ENCODE results near the gene CCND1.

The CCND1 gene

GRCh38 chr11:69654660-69655478 lies 13.9 kb downstream of the CCND1 start:
- DNase-seq: no peak

- DNase-seq: no peak
Observed at GRCh38 chr11:69655479-69656428, 14.8 kb downstream of the CCND1 start.

- peak; percentile 13 for DNase-seq
Observed at GRCh38 chr11:69656536-69657455, 15.8 kb downstream of the CCND1 start.

- no peak for DNase-seq
Observed at GRCh38 chr11:69657456-69657910, 16.5 kb downstream of the CCND1 start.

GRCh38 chr11:69657911-69658625 lies 17.1 kb downstream of the CCND1 start:
- DNase-seq: no peak

- DNase-seq: no peak
Observed at GRCh38 chr11:69658626-69659450, 17.9 kb downstream of the CCND1 start.

- DNase-seq: no peak
Observed at GRCh38 chr11:69659591-69659990, 18.6 kb downstream of the CCND1 start.

GRCh38 chr11:69660001-69660500 lies 19.1 kb downstream of the CCND1 start:
- DNase-seq: no peak

GRCh38 chr11:69661413-69661715 lies 20.4 kb downstream of the CCND1 start:
- no peak for DNase-seq

GRCh38 chr11:69662021-69662698 lies 21.2 kb downstream of the CCND1 start:
- no peak for DNase-seq

GRCh38 chr11:69662806-69663205 lies 21.9 kb downstream of the CCND1 start:
- no peak for DNase-seq

- no peak for DNase-seq
Observed at GRCh38 chr11:69663326-69663725, 22.4 kb downstream of the CCND1 start.

GRCh38 chr11:69664103-69664775 lies 23.3 kb downstream of the CCND1 start:
- DNase-seq: no peak

- no peak for DNase-seq
Observed at GRCh38 chr11:69664901-69665300, 23.9 kb downstream of the CCND1 start.

- DNase-seq: no peak
Observed at GRCh38 chr11:69665669-69666068, 24.7 kb downstream of the CCND1 start.

GRCh38 chr11:69666261-69666660 lies 25.3 kb downstream of the CCND1 start:
- no peak for DNase-seq

- no peak for DNase-seq
Observed at GRCh38 chr11:69666752-69667536, 26.0 kb downstream of the CCND1 start.

GRCh38 chr11:69667619-69668604 lies 27.0 kb downstream of the CCND1 start:
- DNase-seq: no peak

Data from inflammatory macrophage treated with lipopolysaccharide for 4 hours (primary cell).